Measurements from ENCODE around the gene YIF1A. TPM values are rescaled to one million over a fixed set of nuclear protein-coding genes. Genes with fewer than 3 reads are reported as not detected.

YIF1A gene
- 100 to 1,000 TPM; 154 to 170 (median 159) TPM for total RNA-seq

DNA sequence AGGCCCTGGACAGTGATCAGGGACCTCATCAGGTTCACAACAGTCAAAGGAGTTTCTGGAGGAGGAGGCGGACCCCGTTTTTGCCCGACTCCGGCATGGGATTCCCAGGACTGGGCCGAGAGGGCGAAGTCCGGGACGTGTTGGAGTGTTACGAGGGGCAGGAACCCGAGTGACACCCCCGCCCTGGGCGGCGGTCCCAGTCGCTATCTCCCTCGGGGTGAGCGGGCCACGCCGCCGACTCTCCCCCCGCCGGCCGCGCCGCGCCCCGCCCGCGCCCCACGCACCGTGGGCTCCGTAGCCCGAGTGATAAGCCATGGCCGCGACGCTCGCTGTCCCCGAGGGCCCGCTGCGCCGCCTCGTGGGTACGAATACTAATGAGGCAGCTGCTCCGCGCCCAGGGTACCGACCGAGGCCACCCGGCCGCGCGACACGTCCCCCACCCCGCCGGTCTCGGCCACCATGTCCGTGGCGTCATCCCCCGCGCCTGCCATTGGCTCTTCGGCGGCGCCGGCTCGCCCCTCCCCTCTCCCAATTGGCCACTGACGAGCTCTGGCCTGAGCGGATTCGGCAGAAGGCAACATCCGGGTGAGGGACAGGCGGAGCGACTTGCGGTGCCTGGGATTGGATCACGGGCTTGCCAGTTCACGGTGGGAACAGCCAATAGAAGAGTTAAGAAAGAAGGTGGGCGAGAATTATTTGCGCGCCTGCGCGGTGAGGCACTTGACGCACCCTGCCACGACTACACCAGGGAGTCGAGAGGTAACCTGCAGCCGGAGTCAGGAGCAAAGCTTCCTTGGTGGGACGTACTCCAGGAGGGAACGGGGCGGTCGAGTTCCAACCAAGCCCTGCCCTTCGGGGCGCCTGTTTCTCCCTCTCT is at the start of gene YIF1A:
Gene YIF1A (minus strand): TSS at position 473 of the 877 bp plus-strand sequence. CDS start 158 bp downstream, at position 315.
- H3K4me1 Mint-ChIP-seq (ENCODE audit: low read depth): peaks cover 24% of the 10 kb centered on the region
- peaks cover 17% of the 10 kb centered on the region for H3K27me3 Mint-ChIP-seq (ENCODE audit: low read depth)
- peak; percentile 96 for DNase-seq
- H3K36me3 Mint-ChIP-seq (ENCODE audit: insufficient read depth): peaks cover 2% of the 10 kb centered on the region
- H3K4me3 Mint-ChIP-seq: peak within 1 kb of the TSS; percentile 94
- ATAC-seq: peak; percentile 94 to 95
- H3K9me3 Mint-ChIP-seq: no peaks in the 10 kb centered on the region

DNA sequence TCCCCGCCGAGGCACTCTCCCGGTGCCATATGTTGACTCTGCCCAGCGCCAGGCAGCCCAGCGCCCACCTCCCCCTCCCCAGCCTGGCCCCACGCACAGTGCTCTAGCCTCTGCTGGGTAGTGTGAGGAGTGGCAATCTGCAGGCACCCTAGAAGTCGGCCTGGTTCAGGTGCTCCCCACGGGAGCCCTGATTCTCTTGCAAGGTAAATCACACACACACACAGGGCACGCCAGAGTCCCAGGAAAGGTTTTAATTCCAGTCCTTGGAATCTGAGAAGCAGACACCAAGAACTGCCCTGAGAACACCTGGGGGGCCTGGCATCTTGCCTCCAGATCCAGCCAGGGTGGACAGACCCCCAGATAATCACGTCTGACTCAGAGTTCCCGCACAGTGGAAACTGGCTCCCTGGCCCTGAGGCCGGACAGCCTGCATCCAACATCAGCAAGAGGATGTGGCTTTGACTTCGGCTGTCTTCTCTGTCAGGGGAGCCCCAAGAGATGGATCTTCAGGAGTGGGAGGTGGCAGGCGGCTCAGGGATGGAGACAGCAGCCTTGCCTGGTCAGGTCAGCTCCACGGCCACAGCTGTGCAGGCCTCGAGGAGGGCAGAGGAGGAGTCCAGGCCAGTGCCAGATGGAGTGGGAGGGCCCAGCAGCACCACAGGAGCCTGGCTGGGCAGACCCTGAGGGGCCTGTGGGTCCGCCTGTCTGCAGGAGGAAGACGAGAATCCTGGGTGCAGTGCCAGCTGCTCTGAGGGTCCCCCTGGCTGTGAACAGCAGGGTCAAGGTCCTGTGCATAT is 48.4 kb upstream of the YIF1A start:
- Mint-ChIP-seq H3K36me3 (ENCODE audit: insufficient read depth) (peaks cover 25% of the 10 kb centered on the region), H3K9me3 (no peaks in the 10 kb centered on the region), H3K27me3 (ENCODE audit: low read depth) (no peaks in the 10 kb centered on the region), H3K4me3 (peak overlapping the region; percentile 80), H3K4me1 (ENCODE audit: low read depth) (peaks cover 20% of the 10 kb centered on the region)
- DNase-seq (no peak), ATAC-seq (no peak)

DNA sequence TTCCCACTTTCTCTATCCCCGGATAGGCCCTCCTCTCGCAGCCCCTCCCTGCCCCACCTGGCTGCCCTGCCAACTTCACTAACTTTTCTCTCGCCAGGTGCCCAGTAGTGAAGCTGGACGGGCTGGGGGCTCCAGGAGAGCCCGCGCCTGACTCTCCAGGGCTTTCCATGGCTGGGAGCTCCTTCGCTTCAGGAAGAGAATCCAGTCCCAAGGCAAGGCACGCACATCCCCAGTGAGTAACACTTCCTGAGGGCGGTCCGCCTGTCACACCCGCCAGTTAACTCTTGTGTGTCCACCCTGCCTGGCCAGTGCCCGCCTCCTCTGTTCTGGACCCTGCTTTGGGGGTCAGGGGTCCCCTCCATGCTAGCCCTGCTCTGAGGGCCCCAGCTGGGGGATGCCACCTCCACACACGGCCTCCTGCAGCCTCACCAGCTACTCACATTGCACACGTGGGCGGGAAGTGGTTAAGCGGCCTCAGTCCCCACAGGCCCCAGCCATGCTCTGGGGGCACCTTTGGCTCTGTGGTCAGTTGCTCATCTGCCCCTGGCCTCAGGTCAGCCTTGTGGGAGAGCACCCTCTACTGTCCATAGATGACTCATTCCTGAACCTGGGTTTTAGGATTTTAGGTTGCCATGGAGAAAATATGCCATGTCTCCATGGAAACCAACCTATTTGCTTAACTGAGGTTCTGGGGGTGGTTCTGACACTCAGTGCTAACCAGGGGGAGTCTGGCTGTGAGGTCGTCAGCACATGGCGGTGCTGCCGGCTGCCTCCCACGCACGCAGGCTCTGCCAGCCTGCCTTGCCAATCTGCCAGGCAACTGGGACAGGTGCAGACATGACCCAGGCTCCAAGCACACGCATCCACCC is 47.5 kb upstream of the YIF1A start, which contains the start of gene RIN1:
Gene RIN1 (minus strand): TSS at position 201 of the 869 bp plus-strand sequence. CDS start 32 bp downstream, at position 169.
- H3K27me3 Mint-ChIP-seq (ENCODE audit: low read depth): no peaks in the 10 kb centered on the region
- H3K4me3 Mint-ChIP-seq: peak within 1 kb of the TSS; percentile 80
- peak; percentile 80 to 85 for ATAC-seq
- no peaks in the 10 kb centered on the region for H3K9me3 Mint-ChIP-seq
- H3K36me3 Mint-ChIP-seq (ENCODE audit: insufficient read depth): peaks cover 18% of the 10 kb centered on the region
- H3K4me1 Mint-ChIP-seq (ENCODE audit: low read depth): peaks cover 20% of the 10 kb centered on the region
- DNase-seq: no peak

- H3K9me3 Mint-ChIP-seq: no peaks in the 10 kb centered on the region
- peaks cover 11% of the 10 kb centered on the region for H3K36me3 Mint-ChIP-seq (ENCODE audit: insufficient read depth)
- no peaks in the 10 kb centered on the region for H3K27me3 Mint-ChIP-seq (ENCODE audit: low read depth)
- peak overlapping the region; percentile 80 for H3K4me3 Mint-ChIP-seq
- ATAC-seq (peak; percentile 18 to 24), DNase-seq (no peak)
- H3K4me1 Mint-ChIP-seq (ENCODE audit: low read depth): peaks cover 20% of the 10 kb centered on the region
Measured at GRCh38 chr11:66335531-66336233, 46.7 kb upstream of the YIF1A start.

GRCh38 chr11:66334605-66335442 is 45.9 kb upstream of the YIF1A start:
- H3K36me3 Mint-ChIP-seq (ENCODE audit: insufficient read depth): peaks cover 8% of the 10 kb centered on the region
- ATAC-seq (no peak), DNase-seq (no peak)
- peaks cover 20% of the 10 kb centered on the region for H3K4me1 Mint-ChIP-seq (ENCODE audit: low read depth)
- H3K27me3 Mint-ChIP-seq (ENCODE audit: low read depth): no peaks in the 10 kb centered on the region
- H3K9me3 Mint-ChIP-seq: no peaks in the 10 kb centered on the region
- peak overlapping the region; percentile 50 for H3K4me3 Mint-ChIP-seq

- Mint-ChIP-seq H3K27me3 (ENCODE audit: low read depth) (no peaks in the 10 kb centered on the region), H3K4me3 (no peak overlapping the region), H3K4me1 (ENCODE audit: low read depth) (peaks cover 20% of the 10 kb centered on the region), H3K36me3 (ENCODE audit: insufficient read depth) (peaks cover 5% of the 10 kb centered on the region), H3K9me3 (no peaks in the 10 kb centered on the region)
- DNase-seq (no peak), ATAC-seq (no peak)
Measured at GRCh38 chr11:66333896-66334604, 45.1 kb upstream of the YIF1A start.

DNA sequence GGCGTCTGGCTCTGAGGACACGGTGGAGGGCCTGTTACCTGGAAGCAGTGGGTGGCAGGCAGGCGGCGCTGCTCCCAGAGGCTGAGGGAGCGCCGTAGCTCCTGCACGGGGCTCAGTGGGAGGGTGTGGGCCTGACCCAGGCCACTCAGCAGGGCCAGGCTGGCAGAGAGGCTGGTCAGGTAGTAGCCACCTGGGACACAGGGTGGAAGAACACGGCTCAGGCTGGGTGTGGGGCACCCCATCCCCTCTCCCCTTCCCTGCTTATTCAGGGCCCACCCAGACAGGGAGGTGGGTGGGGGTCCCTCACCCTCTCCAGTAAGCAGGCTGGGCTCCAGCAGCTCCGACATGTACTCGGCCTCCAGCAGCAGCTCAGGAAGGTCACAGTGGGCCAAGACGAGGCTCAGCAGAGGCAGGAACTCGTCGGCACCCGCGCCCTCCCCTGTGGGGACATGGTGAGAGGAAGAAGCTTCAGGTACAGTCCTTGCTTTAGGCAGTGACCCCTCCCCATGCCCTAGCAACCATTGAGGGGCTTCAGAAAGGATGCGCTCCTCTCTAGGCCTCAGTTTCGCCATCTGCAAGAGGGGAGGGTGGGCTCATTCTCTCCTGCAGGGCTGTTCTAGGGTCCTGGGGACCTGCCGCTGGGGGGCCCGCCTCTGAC is 44.4 kb upstream of the YIF1A start:
- DNase-seq (no peak), ATAC-seq (no peak)
- Mint-ChIP-seq H3K4me3 (no peak overlapping the region), H3K36me3 (ENCODE audit: insufficient read depth) (peaks cover 3% of the 10 kb centered on the region), H3K4me1 (ENCODE audit: low read depth) (peaks cover 24% of the 10 kb centered on the region), H3K9me3 (no peaks in the 10 kb centered on the region), H3K27me3 (ENCODE audit: low read depth) (no peaks in the 10 kb centered on the region)

DNA sequence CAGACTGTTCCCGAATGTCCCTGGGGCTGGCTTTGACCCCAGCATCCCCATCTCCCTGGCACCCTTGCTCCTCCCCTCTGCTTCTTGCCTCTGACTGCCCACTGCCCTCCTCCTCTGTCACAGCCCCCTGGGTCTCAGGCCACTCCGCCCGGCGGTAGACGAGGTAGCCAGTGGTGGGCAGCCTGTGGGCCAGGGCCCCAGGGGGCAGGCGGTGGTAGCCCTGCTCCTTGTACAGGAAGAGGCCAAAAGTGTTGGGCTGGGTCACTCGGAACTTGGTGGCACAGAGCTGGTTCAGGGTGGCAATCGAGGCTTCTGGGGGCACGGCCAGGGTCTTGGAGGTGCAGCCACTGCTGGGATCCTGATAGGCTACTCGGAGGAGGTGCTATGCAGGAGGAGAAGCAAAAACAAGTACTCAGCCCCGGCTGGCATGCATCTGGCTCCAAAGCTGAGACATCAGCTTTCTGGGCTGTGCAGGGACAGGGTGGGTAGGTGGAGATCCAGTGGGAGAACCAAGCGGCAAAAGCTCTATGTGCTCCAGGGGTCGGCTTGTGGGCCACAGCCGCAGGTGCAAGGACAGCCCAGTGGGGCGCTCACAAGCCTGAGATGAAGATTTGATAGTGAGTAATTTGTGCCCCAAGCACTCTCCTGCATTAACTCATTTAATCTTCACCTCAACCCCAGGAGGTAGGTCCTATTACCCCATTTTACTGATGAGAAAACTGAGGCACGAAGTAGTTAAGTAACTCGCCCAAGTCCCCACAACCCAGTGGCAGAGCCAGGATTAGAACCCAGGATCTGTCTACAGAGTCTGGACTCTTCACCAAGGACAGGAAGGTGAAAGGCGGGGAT is 43.7 kb upstream of the YIF1A start:
- no peak for ATAC-seq
- H3K4me3 Mint-ChIP-seq: no peak overlapping the region
- H3K4me1 Mint-ChIP-seq (ENCODE audit: low read depth): peaks cover 32% of the 10 kb centered on the region
- peaks cover 3% of the 10 kb centered on the region for H3K36me3 Mint-ChIP-seq (ENCODE audit: insufficient read depth)
- DNase-seq: no peak
- no peaks in the 10 kb centered on the region for H3K9me3 Mint-ChIP-seq
- H3K27me3 Mint-ChIP-seq (ENCODE audit: low read depth): no peaks in the 10 kb centered on the region

DNA sequence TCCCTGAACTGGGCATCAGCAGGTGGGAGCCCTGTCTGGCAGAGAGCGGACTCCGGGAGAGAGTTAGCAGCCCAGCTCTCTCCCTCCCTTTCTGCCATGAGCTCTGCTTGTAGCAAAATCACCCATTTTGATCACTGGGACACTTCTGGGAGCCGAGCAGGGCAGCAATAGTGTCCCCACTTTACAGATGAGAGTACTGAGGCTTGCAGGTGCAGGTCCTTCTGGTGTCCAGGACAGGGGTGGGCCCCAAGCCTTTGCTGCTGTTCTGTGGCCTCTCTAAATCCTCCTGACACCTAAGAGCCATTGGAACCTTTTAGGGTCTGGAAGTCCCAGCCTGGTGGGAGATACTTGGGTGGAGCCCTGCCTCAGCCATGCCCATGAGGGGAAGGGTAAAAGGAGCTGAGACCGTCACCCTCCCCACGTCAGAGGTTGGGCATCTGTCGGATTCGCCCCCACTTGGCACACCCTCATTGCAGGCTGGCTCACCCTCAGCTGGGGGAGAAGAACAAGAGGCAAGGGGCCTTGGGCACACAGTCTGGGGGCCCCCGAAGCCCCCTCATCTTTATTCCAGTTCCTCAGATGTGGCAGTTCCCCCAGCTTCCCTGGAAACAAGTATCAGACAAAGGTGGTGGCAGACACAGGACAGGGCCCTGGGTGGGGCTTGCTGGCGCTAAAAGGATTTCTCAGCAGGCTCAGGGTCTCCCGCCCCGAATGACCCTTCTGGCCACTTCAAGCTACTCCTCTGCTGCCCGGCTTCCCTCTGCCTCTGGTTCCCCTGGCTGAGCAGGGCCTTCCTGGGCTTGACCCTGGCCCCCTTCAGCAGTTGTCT is 42.8 kb upstream of the YIF1A start:
- Mint-ChIP-seq H3K4me3 (no peak overlapping the region), H3K9me3 (no peaks in the 10 kb centered on the region), H3K36me3 (ENCODE audit: insufficient read depth) (no peaks in the 10 kb centered on the region), H3K4me1 (ENCODE audit: low read depth) (peaks cover 29% of the 10 kb centered on the region), H3K27me3 (ENCODE audit: low read depth) (no peaks in the 10 kb centered on the region)
- ATAC-seq (no peak), DNase-seq (no peak)

DNA sequence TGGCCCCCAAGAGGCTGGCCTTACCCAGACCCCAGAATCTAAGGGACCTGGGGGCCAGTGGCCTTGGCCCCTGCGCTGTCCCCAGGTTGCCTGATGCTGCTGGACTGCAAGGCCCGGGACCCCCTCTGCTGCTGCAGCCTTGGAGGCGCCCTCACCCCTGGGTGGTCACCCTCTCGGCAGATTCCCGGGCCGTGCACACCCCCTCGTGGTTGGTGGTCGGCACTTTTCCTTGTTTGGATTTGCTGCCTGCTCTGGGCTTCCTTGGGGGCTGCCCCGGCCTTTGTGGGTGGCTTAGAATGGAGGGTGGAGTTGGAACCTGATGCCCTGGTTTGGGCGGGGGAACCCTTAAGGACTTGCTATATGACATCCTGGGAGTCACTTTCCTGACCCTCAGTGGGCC is 42.0 kb upstream of the YIF1A start:
- H3K27me3 Mint-ChIP-seq (ENCODE audit: low read depth): no peaks in the 10 kb centered on the region
- no peak for ATAC-seq
- DNase-seq: no peak
- no peaks in the 10 kb centered on the region for H3K36me3 Mint-ChIP-seq (ENCODE audit: insufficient read depth)
- H3K4me1 Mint-ChIP-seq (ENCODE audit: low read depth): peaks cover 28% of the 10 kb centered on the region
- H3K9me3 Mint-ChIP-seq: no peaks in the 10 kb centered on the region
- no peak overlapping the region for H3K4me3 Mint-ChIP-seq

Data from activated T-cell treated with anti-CD3 and anti-CD28 coated beads, Interleukin-2, amount 50 U/mL, for 4 hours (primary cell).